Hepatic stellate cell (primary cell): ENCODE results near the gene GIMAP8.

Experiments
- DNase-seq: peaks from one replicate; pipeline ENCODE4 v3.0.0; 2011; ENCODE audit warnings: low spot score

GIMAP8 gene

DNA sequence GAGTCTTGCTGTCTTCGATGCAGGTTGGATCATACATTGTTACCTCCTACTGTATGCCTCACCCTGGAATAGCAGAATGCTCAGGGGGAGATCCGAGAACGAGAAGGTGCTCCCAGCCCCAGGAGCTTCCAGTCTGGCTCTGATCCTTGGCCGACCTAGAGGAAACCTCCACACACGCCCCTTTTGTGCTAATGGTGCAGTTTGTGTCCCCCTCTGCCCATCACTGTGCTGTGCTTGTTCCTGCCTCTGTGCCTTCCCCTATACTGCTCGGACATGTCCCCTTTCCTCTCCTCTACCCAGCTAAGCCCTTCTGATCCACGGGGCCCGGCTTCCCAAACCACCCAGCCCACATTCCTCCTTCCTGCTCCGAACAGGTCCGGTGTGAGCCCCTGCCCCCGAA is 38.8 kb upstream of the GIMAP8 start:
- no peak for DNase-seq

DNA sequence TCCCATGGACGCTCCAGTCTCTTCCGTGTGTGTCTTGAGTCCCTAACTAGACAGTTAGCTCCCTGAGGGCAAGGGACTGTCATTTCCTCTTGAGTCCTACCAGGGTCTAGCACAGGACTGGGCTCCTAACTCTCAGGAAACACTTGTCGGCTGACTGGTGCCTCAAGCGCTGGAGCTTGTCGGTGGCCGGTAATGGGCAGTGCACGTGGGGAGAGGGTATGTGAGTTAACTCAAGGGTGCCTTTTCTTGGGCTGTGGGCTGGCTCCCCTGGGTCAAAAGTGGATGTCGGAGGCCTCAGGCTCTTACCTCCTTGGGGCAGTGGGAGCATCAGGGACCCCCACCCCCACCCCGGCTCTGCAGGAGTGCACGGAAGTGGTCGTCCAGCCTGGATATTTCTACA is 38.4 kb upstream of the GIMAP8 start:
- DNase-seq = no peak

DNA sequence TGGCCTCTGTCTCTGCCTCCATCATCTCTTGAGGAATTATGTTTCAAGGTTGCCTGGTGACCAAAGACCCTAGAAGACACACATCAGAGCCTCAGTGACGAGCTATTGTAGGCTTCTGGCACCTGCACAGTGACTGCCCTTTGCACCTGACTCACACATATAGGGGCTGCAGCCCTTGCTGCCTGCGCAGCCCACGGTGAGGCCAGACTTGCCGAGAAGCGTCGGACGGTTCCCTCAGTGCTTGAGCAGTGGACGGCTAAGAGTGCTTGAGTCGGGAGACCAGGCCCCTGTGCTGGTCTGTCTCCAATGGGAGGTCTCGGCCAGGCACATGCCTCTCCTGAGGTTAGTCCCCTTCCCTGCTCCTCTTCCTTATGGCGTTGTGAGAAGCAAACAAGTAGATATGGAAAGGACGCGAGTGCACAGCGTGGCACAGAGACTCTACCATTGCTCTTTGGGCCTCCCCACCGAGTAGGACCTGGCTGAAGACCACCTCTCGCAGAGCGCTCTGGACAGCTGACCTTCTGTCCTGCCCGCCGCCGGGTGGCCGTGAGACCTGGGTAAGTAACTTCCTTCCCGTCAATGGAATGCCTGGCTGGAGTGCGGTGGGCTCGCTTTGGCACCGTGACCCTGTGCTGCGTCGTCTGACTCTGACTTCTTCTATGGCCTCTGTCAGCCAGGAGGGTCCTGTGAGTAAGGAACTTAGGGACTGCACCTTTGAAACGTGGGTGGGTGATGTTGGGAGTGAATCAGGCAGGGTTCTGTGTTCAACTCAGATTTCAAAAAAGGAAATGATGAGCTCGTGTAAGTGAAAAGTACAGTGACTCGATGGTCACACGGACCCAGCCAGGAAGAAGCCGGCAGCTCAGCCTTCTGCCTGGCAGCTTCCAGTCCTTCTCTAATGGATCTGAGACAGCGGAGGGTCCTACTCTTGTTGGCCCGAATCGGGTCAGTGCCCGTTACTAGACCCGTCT is 37.6 kb upstream of the GIMAP8 start:
- no peak for DNase-seq

DNA sequence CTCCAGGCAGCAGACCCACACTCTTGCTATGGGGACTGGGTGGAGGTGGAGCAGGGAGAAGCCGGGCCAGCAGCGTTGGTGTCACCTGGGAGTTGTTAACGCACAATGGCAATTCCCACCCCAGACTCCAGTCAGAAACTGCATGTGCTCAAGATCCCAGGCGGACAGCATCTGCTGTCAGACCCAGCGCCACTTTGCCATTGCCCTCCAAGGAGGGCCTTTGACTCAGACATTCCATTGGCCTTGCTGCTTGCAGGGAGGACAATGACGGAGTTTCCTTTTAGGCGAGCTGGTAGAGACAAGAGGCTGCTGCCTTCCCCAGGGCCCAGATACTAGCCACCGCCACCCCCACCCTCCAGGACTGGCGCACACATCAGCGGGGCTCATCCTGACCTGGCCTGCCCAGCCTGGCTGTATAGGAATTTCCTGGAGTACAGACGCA is 36.8 kb upstream of the GIMAP8 start:
- DNase-seq = no peak

DNA sequence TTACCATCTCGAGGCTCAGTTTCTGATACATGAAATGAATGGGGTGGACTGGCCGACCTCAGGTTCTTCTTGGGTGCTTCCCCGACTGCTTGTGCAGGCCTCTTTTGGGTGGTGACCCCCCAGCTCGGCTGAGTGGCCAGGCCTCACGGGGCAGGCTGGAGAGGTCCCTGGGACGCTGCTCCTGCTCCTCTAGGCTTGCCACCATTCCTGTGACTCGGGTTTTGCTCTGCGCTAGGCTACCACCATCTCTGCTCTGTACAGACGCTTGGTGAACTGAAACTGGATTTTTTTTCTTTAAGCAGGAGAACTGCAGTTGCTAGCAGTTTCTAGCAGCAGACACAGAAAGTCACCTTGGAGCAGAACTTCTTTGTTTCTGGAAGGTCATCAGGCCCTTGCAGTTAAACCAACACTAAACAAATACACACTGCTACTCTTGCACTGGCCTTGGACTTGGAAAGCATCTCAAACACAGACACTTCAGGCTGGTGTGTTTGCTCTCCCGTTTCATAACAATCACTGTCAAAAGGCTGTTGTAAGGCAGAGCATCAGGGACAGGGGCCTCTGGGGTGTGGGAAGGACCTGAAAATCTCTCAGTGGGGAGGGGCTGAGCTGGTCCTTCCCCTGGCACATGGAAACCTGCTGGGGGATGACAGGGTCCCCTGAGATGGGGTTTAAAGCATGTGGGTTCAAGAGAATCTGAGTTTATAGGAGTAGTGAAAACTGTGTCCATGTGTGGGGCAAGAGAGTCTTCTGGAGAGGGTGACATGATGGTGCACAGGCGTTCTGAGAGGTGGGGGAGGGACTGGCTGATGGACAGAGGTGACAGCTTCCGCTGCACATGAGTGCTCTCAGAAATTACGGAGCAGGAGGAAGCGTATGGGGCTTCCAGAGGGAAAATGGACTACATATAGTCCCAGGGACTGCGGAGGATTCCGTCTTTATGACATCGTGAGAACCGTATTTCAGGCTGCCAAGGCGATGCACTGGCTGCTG is 35.0 kb upstream of the GIMAP8 start:
- DNase-seq = no peak

DNA sequence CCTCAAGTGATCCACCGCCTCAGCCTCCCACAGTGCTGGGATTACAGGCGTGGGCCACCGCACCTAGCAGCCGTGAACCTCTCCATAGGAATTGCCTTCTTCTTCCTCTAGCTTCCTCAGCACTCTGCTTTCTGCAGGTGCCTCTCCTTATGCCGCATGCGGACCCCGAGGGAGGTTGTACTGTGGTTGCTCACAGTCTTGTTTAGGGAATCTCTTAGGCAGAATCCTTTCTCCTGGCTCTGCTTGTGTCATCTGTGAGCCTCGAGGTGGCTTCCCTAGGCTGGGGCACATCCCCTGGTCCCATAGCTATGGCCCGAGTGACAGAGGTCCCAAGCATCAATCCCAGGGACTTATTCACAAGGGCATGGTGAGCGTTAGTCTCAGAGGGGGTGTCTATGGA is 33.2 kb upstream of the GIMAP8 start:
- no peak for DNase-seq

DNA sequence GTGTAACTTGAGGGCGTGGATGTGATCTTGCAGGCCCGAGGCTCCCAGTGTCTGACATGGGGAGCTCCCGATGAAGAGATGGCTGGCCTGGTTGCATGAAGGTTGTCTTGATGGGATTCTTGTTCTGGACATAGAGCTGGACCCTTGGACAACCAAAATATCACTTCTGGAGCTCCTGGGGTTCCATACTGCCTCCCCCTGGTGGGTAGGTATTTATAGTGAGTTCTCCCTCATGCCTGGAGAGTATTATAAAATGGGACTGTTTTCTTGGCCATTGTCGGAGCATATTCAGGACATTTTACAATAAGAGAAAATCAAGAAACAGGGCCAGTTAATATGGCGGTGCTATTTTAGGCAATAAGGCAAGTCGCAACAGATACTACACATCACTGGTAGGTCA is 32.6 kb upstream of the GIMAP8 start:
- DNase-seq = no peak

DNA sequence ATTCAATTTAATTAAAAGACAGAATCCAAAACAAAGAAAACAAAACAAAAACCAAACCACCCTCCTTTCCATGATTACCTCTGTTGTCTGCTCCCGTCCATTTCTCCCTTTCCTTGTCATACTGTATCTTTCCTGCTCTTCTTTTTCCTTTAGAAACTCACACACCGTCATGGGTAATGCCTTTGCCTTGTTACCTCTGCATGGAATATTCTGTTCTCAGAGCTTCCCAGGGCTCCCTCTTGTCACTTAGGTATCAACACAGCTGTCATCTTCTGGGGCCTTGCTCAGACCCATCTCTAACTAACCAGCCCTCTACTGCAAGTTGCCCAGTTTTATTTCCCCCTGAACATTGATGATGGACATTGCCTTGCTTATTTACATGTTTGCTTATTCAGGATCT is 30.2 kb upstream of the GIMAP8 start:
- no peak for DNase-seq

DNA sequence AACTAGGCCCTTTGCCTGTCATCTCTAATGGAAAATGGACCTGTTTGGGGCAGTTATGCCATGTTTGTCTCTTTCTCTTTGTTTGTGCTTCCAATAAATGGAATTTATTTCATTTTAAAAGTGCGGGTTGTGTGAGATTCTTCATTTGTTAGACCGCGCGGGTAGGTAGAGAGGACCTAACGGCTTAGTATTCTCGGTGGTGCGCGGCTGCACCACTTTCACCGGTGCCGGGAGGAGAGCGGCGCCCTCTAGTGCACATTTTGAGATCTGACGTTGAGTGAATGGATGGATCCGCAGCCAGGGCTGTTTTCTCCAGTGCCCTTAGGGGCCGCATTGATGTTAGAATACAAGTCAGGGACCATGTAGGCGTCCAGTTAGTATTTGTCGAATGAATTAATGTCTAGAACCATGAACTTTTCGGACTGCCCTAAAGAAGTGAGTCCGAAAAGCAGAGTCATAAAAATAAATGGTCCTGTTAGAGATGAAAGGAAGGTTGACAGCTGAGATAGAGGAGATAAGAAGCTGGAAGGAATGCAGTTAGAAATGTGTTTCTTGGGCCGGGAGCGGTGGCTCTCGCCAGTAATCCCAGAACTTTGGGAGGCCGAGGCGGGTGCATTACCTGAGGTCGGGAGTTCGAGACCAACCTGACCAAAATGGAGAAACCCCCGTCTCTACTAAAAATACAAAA is 29.3 kb upstream of the GIMAP8 start:
- DNase-seq = peak; percentile 85

DNA sequence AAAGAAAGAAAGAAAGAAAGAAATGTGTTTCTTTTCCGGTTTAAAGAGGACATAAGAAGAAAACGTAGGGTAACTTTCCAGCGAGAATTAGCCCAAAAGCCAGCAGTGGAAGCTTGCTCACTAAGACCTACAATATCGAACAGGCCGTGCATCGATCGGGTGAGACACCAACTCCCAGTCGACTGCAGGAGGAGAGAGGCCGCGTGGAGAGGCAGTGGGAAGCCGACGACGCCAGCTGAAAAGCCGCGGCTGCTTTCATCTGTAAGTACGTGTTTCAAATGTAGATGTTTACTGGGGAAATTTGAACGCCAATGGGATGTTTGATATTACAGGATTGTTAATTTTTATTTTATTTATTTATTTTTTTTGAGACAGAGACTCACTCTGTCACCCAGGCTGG is 28.6 kb upstream of the GIMAP8 start:
- no peak for DNase-seq

DNA sequence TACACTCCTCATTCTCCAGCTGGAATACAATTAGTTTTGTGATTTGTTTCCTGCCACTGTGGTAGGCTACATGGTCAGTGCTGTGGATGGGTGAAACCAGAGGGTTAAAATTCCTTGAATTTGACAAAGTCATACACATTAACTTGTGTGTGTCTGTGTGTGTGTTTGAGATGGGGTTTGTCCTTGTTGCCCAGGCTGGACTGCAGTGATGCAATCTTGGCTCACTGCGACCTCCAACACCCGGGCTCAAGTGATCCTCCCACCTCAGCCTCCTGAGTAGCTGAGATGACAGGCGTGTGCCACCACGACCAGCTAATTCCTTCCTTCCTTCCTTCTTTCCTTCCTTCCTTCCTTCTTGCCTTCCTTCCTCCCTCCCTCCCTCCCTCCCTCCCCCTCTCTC is 24.8 kb upstream of the GIMAP8 start:
- DNase-seq = no peak

DNA sequence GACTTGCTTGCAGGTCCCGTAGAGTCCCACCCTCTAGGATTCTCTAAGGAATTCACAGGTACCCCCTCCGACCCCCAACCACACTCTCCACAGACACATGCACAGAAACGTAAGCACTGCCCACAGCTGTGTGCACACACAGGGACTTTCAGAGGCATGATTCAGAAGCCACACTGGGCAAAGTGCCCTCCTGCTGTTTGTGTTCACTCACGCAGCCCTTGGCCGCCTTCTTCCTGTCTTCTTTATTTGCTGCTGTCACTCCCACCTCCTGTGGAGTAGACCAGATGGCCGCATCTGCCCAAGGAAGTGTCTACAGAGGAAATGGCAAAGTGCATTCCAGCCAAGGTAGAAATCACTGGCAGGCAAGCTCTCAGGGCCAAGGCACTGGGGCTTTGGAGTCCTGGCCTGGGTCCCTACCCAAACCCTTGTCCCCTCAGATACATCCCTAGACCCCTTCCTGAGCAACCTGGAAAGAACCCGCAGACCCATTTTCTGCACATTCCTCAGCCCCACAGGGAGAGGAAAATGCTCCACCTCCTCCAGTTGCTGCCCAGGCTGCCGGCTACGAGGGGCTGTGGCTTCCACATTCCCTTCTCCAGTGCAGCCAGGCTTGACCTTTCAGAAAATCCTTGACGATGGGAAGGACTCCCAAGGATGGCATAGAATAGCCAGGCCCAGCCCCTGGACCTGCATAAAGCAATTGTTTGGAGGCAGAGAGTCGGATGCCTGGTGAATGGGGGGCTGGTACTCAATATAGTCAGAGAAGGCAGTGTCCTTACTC is 21.6 kb upstream of the GIMAP8 start:
- peak; percentile 41 for DNase-seq

DNA sequence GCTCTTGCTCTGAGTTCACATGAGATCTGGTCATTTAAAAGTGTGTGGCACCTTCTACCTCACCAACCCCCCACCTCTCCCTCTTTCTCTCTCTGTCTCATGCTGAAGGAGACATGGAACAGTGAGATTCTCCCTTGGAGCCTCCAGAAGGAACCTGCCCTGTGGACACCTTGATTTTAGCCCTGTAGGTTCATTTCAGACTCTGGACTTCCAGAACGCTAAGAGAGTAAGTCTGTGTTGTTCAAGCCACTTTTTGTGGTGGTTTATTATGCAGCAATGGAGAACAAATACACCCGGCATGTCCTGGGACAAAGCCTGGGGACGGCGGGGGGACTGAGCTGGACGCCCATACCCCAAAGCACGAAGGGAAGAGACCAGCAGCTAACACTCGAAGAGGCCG is 20.7 kb upstream of the GIMAP8 start:
- no peak for DNase-seq

DNA sequence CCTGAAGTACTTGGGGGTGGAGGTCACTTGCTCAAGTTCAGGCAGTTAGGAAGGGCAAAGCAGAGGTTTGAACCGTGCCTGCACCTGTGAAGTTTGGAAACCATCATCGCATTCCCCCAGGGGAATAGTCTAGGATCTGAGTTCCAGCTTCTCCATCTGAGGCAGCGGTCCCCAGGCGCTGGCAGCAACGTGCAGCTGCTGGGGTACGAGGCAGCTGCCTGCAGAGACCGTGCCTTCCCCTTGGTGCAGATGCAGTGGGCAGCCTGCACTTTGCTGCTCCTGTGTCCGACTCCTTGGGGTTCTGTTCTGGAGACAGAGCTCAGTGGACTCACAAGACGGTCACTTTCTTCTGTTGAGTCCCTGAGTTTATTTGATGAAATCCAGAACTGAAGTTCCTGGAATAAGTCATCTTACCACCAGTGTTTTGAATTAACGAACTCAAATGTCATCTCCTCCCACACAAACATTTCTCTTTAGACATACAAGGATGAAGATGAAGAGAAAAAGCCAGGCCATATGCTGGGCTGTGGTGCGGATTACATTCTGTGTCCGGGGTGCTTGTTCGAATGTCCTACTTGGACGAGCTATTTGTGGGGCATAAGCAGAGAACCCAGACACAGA is 19.9 kb upstream of the GIMAP8 start:
- DNase-seq = no peak

DNA sequence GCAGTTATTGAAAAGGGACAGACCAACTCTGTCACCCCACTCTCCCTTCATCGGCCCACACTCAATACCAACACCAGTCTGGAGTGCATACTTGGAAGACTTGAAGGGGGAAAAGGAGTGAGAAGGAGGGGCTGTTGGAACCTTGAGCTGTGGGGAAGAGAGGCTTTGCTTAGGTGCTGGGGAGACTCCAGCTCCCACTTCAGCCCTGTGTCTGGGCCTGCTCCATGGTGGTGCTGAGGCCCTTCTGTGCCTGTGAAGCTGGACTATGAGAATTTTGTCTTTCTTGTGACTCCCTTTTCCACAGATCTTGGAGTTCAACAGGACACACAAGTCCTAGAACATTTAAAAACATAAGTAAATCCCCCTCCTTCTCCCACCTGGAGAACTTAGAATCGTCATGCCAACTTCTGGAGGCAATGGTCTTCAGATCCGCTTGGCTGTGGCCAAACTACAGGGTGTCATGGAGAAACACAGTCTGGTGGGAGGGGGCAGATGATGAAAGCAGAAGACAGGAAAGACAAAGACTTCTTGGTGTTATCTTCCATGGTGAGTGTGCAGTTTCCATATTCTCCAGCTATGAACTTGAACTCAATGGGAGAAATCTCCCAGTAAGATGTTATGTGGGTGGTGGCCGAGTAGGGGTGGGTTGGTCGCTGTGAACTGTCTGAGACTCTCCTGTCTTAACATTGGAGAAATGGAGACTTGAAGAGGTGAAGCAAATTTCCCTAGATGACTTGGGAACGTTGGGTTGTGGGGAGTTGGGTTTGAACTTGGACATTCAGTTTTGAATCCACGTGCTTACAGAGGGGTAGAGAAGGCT is 18.4 kb upstream of the GIMAP8 start:
- no peak for DNase-seq

DNA sequence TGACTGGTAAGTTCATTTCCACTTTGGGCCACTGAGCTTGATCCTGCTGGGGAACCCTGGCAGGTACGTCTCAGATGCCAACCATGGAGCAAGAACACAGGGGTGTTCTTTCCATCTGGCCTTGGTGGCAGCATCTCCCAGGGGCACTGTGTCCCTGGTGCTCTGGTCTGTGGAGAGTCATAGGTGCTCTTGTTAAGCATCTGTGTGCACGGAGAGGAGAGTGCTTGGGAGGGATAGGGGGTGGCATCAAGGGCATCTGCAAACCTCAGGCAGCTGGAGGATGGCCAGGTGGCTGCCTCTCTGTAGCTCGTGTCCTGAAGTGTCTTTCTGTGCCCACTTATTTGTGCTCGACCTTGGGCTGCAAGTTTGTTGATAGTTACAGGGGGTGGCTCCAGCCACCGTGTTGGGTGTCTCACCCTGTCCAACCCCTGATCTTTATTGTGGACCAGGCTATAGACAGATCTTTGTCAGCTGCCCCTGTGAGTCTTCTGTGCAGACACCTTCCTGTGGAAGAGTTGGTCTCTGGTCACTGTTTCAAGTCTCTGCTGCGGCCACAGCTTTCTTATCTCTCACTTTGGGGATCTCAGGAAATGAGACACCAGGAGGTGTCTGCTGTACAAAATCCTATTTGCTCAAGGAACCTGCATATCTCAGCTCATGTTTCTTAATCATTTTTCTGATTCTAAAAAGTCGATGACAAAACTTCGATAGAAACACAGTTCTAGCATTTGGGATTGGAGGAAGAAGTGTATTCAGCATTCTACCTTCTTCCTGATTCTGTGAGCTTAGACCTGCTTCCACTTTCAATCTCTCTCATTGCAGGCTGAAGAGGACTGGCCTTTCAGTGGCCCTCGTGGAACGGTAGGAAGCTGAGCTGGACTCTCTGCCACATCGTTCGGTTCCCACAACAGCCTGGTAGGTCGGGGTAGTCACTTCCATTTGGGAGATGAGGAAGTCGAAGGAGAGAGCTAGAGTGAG is 17.2 kb upstream of the GIMAP8 start:
- no peak for DNase-seq

DNA sequence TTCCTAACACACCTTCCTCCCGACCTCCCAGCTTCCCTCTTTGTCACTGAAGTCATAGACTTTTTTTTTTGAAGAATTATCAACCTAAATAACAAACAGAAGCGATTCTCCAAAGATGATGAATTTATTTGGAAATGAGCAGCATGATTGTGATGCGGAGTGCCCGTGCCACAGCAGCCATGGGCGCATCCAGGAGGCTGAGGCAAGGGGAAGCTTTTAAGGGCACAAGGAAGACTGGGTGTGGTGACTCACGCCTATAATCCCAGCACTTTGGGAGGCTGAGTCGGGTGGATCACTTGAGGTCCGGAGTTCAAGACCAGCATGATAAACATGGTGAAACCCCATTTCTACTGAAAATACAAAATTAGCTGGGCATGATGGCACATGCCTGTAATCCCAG is 16.2 kb upstream of the GIMAP8 start:
- DNase-seq = no peak

DNA sequence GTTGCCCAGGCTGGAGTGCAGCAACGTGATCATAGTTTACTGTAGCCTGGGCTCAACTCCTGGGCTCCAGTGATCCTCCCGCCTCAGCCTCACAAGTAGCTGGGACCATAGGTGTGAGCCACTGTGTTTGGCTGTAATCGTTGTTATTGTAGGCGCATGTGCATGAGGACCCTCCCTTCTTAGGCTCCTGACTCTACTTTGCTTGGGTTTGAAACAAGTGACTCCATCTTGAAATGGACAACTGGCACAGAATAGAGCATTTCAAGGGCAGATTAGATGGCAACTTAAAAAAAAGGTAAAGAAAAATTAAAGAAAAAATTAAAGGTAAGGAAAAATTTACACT is 15.4 kb upstream of the GIMAP8 start:
- no peak for DNase-seq
